ENCODE results near the gene KRT80.
A peak's percentile ranks its signal among the peaks of the same experiment; 100 is the strongest.

KRT80 gene

GRCh38 chr12:52198454-52199215 lies 6.8 kb upstream of the KRT80 start:
- DNase-seq (ENCODE audit: low spot score), result no peak

- DNase-seq (ENCODE audit: low spot score), result no peak
Observed at GRCh38 chr12:52197371-52198231, 5.8 kb upstream of the KRT80 start.

GRCh38 chr12:52195065-52195730 lies 3.4 kb upstream of the KRT80 start:
- DNase-seq (ENCODE audit: low spot score), result no peak

- no peak for DNase-seq (ENCODE audit: low spot score)
Observed at GRCh38 chr12:52193991-52194390, 2.2 kb upstream of the KRT80 start.

GRCh38 chr12:52193532-52193931 lies 1.7 kb upstream of the KRT80 start:
- no peak for DNase-seq (ENCODE audit: low spot score)

- no peak for DNase-seq (ENCODE audit: low spot score)
Observed at GRCh38 chr12:52190860-52191729, 719 bp downstream of the KRT80 start.

- DNase-seq (ENCODE audit: low spot score), result peak; percentile 88
Observed at GRCh38 chr12:52189376-52190174, 2.2 kb downstream of the KRT80 start.

GRCh38 chr12:52188658-52189057 lies 3.2 kb downstream of the KRT80 start:
- DNase-seq (ENCODE audit: low spot score), result no peak

- no peak for DNase-seq (ENCODE audit: low spot score)
Observed at GRCh38 chr12:52187640-52188039, 4.2 kb downstream of the KRT80 start.

GRCh38 chr12:52187206-52187605 lies 4.6 kb downstream of the KRT80 start:
- DNase-seq (ENCODE audit: low spot score), result no peak

GRCh38 chr12:52186118-52186840 lies 5.5 kb downstream of the KRT80 start:
- peak; percentile 86 for DNase-seq (ENCODE audit: low spot score)

GRCh38 chr12:52185400-52185967 lies 6.3 kb downstream of the KRT80 start:
- DNase-seq (ENCODE audit: low spot score), result no peak

GRCh38 chr12:52184813-52185212 lies 7.0 kb downstream of the KRT80 start:
- DNase-seq (ENCODE audit: low spot score), result no peak

GRCh38 chr12:52183971-52184370 lies 7.8 kb downstream of the KRT80 start:
- no peak for DNase-seq (ENCODE audit: low spot score)

GRCh38 chr12:52183544-52183910 lies 8.3 kb downstream of the KRT80 start:
- no peak for DNase-seq (ENCODE audit: low spot score)

- DNase-seq (ENCODE audit: low spot score), result no peak
Observed at GRCh38 chr12:52182898-52183543, 8.8 kb downstream of the KRT80 start.

GRCh38 chr12:52182384-52182783 lies 9.4 kb downstream of the KRT80 start:
- DNase-seq (ENCODE audit: low spot score), result no peak

- DNase-seq (ENCODE audit: low spot score), result peak; percentile 79
Observed at GRCh38 chr12:52181746-52182145, 10.1 kb downstream of the KRT80 start.

GRCh38 chr12:52180971-52181628 lies 10.7 kb downstream of the KRT80 start:
- DNase-seq (ENCODE audit: low spot score), result no peak

All from GM03348 (cell line).